Spleen (tissue), 11 donors: ENCODE results near the gene ALK. TPM values are rescaled to one million over a fixed set of nuclear protein-coding genes. Genes with fewer than 3 reads are reported as not detected.

ENCODE experiments used
- DNase-seq: peaks from one replicate; pipeline ENCODE4 v3.0.0-alpha.2; 2020
- H3K27ac ChIP-seq, 8 donors: fragments of 200-600 bp; sonication (generic) in 7 of 8; 1 replicate in 4 of 8; 2 replicates in 4 of 8; pipeline versions ENCODE4 v1.5.0 to v1.8.0; 2016 to 2021; ENCODE audit warnings: inconsistent platforms in 4 of 8, mild to moderate bottlenecking in 4 of 8, moderate library complexity in 1 of 8
- H3K27me3 ChIP-seq, 7 donors: fragments of 200-600 bp; sonication (generic) in 6 of 7; replicated peaks in 1 of 7; 1 replicate in 4 of 7; 2 replicates in 3 of 7; pipeline versions ENCODE4 v1.5.0 to v1.8.0; 2016 to 2021; ENCODE audit warnings: inconsistent platforms in 3 of 7, mild to moderate bottlenecking in 1 of 7
- H3K36me3 ChIP-seq, 6 donors: fragments of 200-600 bp; sonication (generic) in 5 of 6; 1 replicate in 4 of 6; 2 replicates in 2 of 6; pipeline versions ENCODE4 v1.5.0 to v1.8.0; 2016 to 2021; ENCODE audit warnings: inconsistent platforms in 2 of 6
- H3K4me1 ChIP-seq, 6 donors: fragments of 200-600 bp; sonication (generic) in 5 of 6; 1 replicate in 3 of 6; 2 replicates in 3 of 6; pipeline versions ENCODE4 v1.5.0 to v1.8.0; 2016 to 2021; ENCODE audit warnings: inconsistent platforms in 3 of 6
- H3K4me3 ChIP-seq, 8 donors: fragments of 200-600 bp; sonication (generic) in 7 of 8; 1 replicate in 4 of 8; 2 replicates in 4 of 8; pipeline versions ENCODE4 v1.5.0 to v1.8.0; 2016 to 2021; ENCODE audit warnings: inconsistent platforms in 4 of 8, mild to moderate bottlenecking in 4 of 8, moderate library complexity in 2 of 8
- H3K9me3 ChIP-seq, 8 donors: fragments of 200-600 bp; sonication (generic) in 7 of 8; 1 replicate in 4 of 8; 2 replicates in 4 of 8; pipeline versions ENCODE4 v1.5.0 to v1.8.0; 2016 to 2021; ENCODE audit warnings: inconsistent platforms in 4 of 8
- POLR2A ChIP-seq, 3 donors: fragments of 450-650 bp; IDR thresholded peaks; one replicate each; pipeline ENCODE4 v1.5.1; 2017; ENCODE audit warnings: antibody characterized with exemption in 3 of 3, mild to moderate bottlenecking in 1 of 3
- POLR2AphosphoS5 ChIP-seq, 3 donors: sonication (generic); formaldehyde crosslinking; IDR thresholded peaks; one replicate each; pipeline ENCODE4 v1.5.1; 2017; ENCODE audit warnings: antibody characterized with exemption in 3 of 3
- WGBS, 5 donors: extraction: QIAGEN DNeasy Blood & Tissue Kit in 3 of 5; methylation state at CpG; one replicate each; pipeline versions ENCODE4 v1.1.5 to v1.1.7; 2013 to 2018; 5-methylcytosine and 5-hydroxymethylcytosine counted together
- intact Hi-C: fragments of 100-400 bp; cut with DNase I; formaldehyde crosslinking; loops from one replicate; pipeline ENCODE4 v1.15.0; 2023; ENCODE audit warnings: low total_unique reads
- polyA plus RNA-seq, 3 donors: library from polyadenylated mRNA; stranded (reverse); fragments of 200-250 nt; gene quantifications; one replicate each; pipeline ENCODE4 v1.2.1, GENCODE V29; 2013
- total RNA-seq, 7 donors: library from RNA; depleted of rRNA in 3 of 7; stranded (reverse); fragments of >200 nt in 3 of 7; fragmentation: NEBNext Ultra II Directional in 4 of 7; extraction: Animal tissue kit (Norgen Biotek cat#: 25700) in 4 of 7; gene quantifications; one replicate each; pipeline versions ENCODE4 v1.1.0 to v1.2.1, GENCODE V29; 2016 to 2021
- TF ChIP-seq, protein P1 (sequence below), 11 experiments: fragments of 200-600 bp in 7 of 11; fragments of 450-650 bp in 4 of 11; sonication (generic) in 4 of 11; IDR thresholded peaks in 8 of 11; conservative IDR thresholded peaks in 3 of 11; 1 replicate in 7 of 11; 2 replicates in 4 of 11; pipeline versions ENCODE4 v1.4.0 to v1.8.0; 2016 to 2021; ENCODE audit warnings: antibody characterized with exemption in 11 of 11, inconsistent platforms in 4 of 11, mild to moderate bottlenecking in 1 of 11
- donor health status: healthy with polysubstance abuse.
- donor health status: DM: no; HTN: no; CAD: no; lungs with moderate emphysema.
- donor health status: DM: no; HTN: no; CAD: no.
- donor health status: Bipolar disorder and iron deficiency.
- donor health status: healthy.
- donor health status: DM: no; HTN: no; CAD: no.
- donor health status: DM: yes; HTN: yes; CAD: no.

ALK gene
- total and polyA plus RNA-seq, 10 donors, result 0.03 to 0.28 (median 0.06) TPM; not detected in 7

DNA sequence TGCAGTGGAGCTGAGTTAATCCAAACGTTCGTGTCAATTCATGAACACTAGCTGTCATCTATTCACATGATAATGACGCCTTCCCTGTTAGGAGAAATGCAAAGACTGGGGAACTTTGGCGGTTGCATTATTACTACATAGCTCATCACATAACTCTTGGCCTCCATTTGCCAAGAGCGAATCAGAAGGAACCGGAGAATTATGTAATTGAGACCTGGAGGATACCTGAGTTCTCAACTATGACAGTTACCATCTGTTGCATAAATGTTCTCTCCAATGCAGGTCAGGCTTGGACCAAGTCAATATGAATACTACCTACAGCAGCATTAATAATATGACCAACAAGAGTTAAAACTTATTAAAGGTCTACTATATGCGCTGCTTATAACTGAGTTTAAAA lies 531.7 kb downstream of the ALK start:
- peaks cover 0 to 2% (median 0%) of the 10 kb centered on the region in 7 donors for H3K27me3 ChIP-seq
- no peak overlapping the region for H3K4me3 ChIP-seq
- no peak for DNase-seq
- intact Hi-C loops, result no loop called here
- no peaks in the 10 kb centered on the region for H3K36me3 ChIP-seq
- H3K9me3 ChIP-seq, result no peaks in the 10 kb centered on the region
- H3K4me1 ChIP-seq, result no peaks in the 10 kb centered on the region
- H3K27ac ChIP-seq, result no peak overlapping the region
- whole genome bisulfite sequencing, 5 donors, result 90 to 96% (median 91%) methylated on average over 7 of the region's 7 CpGs
- TF ChIP-seq, protein P1, sequence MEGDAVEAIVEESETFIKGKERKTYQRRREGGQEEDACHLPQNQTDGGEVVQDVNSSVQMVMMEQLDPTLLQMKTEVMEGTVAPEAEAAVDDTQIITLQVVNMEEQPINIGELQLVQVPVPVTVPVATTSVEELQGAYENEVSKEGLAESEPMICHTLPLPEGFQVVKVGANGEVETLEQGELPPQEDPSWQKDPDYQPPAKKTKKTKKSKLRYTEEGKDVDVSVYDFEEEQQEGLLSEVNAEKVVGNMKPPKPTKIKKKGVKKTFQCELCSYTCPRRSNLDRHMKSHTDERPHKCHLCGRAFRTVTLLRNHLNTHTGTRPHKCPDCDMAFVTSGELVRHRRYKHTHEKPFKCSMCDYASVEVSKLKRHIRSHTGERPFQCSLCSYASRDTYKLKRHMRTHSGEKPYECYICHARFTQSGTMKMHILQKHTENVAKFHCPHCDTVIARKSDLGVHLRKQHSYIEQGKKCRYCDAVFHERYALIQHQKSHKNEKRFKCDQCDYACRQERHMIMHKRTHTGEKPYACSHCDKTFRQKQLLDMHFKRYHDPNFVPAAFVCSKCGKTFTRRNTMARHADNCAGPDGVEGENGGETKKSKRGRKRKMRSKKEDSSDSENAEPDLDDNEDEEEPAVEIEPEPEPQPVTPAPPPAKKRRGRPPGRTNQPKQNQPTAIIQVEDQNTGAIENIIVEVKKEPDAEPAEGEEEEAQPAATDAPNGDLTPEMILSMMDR (IDR thresholded peaks at IDR 0.05 in 8 of 11, conservative IDR thresholded peaks at IDR 0.05 in 3 of 11), result no peak
- TF ChIP-seq POLR2AphosphoS5 (IDR thresholded peaks at IDR 0.05) (no peak), POLR2A (IDR thresholded peaks at IDR 0.05) (no peak)

DNA sequence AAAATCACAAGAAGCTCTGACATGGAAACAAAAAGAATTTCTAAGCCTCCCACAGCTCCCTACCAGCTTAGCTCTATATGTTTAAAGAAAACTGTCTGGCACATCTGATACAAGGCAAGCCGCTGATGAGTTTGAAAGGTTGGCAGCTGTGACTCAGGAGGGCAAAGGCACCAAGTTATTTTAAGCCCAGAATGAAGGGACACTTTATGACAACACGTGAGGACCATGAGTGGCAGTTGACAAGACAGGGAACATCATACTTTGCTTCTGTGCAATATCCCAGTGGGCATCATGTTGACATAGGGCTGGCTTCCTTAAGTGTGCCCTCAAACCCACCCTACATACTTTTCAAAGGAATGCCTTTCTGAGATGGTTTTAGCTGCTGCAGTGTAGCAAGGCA lies 533.3 kb downstream of the ALK start:
- H3K36me3 ChIP-seq, result no peaks in the 10 kb centered on the region
- no peaks in the 10 kb centered on the region for H3K4me1 ChIP-seq
- no peaks in the 10 kb centered on the region for H3K27me3 ChIP-seq
- intact Hi-C loops, result no loop called here
- no peaks in the 10 kb centered on the region for H3K9me3 ChIP-seq
- DNase-seq, result no peak
- WGBS, 5 donors, result 69 to 84% (median 80%) methylated on average over 2 of the region's 2 CpGs
- no peak overlapping the region for H3K4me3 ChIP-seq
- no peak overlapping the region for H3K27ac ChIP-seq
- no peak for TF ChIP-seq POLR2A (IDR thresholded peaks at IDR 0.05)
- TF ChIP-seq, protein P1 (IDR thresholded peaks at IDR 0.05 in 8 of 11, conservative IDR thresholded peaks at IDR 0.05 in 3 of 11), result no peak
- TF ChIP-seq POLR2AphosphoS5 (IDR thresholded peaks at IDR 0.05), result no peak

DNA sequence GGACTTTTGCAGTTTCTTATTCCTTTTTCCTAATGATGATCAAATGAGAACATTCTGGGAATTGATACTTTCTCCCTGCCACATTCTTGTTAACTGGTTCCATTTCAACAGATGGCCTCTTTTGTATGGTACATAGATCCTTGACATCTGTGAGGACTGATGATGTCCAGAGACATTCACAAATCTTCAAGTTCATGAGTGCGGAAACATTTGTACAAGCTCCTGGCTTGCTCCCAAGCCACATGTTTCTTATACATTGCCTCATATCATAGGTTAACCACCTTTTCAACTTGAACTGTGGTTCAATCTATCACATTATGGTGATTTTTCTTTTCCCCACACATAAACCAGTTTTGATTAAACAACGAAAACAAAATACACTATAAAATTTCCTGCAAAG lies 538.9 kb downstream of the ALK start:
- TF ChIP-seq, protein P1 (IDR thresholded peaks at IDR 0.05 in 8 of 11, conservative IDR thresholded peaks at IDR 0.05 in 3 of 11), result no peak
- TF ChIP-seq POLR2A (IDR thresholded peaks at IDR 0.05), result no peak
- no peak for TF ChIP-seq POLR2AphosphoS5 (IDR thresholded peaks at IDR 0.05)
- no peak for DNase-seq
- no peaks in the 10 kb centered on the region for H3K4me1 ChIP-seq
- no peaks in the 10 kb centered on the region for H3K36me3 ChIP-seq
- H3K27me3 ChIP-seq, result peaks cover 0 to 7% (median 0%) of the 10 kb centered on the region in 7 donors
- H3K4me3 ChIP-seq, result no peak overlapping the region
- 48 to 84% (median 70%) methylated on average over 2 of the region's 2 CpGs for WGBS, 5 donors
- H3K27ac ChIP-seq, result no peak overlapping the region
- intact Hi-C loops, result no loop called here
- H3K9me3 ChIP-seq, result no peaks in the 10 kb centered on the region

DNA sequence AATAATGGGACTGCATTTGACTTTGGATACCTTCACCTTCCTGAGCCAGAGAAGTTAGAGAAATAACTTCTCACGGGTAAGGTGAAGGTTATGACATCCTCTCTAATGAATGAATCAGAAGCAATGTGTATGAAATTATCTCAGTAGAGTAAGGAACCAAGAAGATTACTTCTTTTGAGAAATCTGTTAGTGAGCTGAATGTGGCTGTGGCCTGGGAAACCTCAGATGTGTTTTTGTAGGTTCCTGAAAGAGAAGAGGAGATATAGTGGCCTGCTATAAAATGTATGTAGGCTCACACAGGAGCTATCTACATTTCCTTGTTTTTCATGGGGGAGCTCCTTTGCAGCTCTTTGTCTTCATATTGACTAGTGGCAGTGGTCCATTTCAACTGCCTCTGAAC lies 543.6 kb downstream of the ALK start:
- Histone ChIP-seq H3K4me3 (no peak overlapping the region), H3K36me3 (no peaks in the 10 kb centered on the region), H3K9me3 (no peaks in the 10 kb centered on the region), H3K4me1 (no peaks in the 10 kb centered on the region), H3K27me3 (peaks cover 0 to 7% (median 0%) of the 10 kb centered on the region in 7 donors), H3K27ac (no peak overlapping the region)
- intact Hi-C loops, result no loop called here
- no peak for DNase-seq
- WGBS, 5 donors, result 73 to 83% (median 75%) methylated on average over 1 of the region's 1 CpG
- no peak for TF ChIP-seq POLR2AphosphoS5 (IDR thresholded peaks at IDR 0.05)
- TF ChIP-seq, protein P1 (IDR thresholded peaks at IDR 0.05 in 8 of 11, conservative IDR thresholded peaks at IDR 0.05 in 3 of 11), result no peak
- no peak for TF ChIP-seq POLR2A (IDR thresholded peaks at IDR 0.05)
